Omental fat pad (tissue), 4 donors: ENCODE data around the gene UBE2I. TPM values are rescaled to one million over a fixed set of nuclear protein-coding genes. Genes with fewer than 3 reads are reported as not detected.

Experiments
- ATAC-seq: fragments of 150-250 bp; one replicate; pipeline ENCODE4 v1.9.1; 2016; ENCODE audit warnings: mild to moderate bottlenecking, moderate library complexity; ENCODE audit not compliant: low FRiP score
- DNase-seq: peaks from one replicate; pipeline ENCODE4 v3.0.0-alpha.2; 2019; ENCODE audit warnings: low spot score
- total RNA-seq, 4 donors: library from RNA; depleted of rRNA; stranded (reverse); fragments of >200 nt; gene quantifications; one replicate each; pipeline ENCODE4 v1.1.0, GENCODE V29; 2016
- TF ChIP-seq, protein P1 (sequence below), 3 donors: fragments of 450-650 bp; IDR thresholded peaks; one replicate each; pipeline ENCODE4 v1.5.1; 2016 to 2017; ENCODE audit warnings: antibody characterized with exemption in 3 of 3, mild to moderate bottlenecking in 3 of 3, moderate library complexity in 2 of 3

UBE2I gene
- total RNA-seq, 4 donors from 2014 or later: 50.9 to 94.9 (median 72.5) TPM

DNA sequence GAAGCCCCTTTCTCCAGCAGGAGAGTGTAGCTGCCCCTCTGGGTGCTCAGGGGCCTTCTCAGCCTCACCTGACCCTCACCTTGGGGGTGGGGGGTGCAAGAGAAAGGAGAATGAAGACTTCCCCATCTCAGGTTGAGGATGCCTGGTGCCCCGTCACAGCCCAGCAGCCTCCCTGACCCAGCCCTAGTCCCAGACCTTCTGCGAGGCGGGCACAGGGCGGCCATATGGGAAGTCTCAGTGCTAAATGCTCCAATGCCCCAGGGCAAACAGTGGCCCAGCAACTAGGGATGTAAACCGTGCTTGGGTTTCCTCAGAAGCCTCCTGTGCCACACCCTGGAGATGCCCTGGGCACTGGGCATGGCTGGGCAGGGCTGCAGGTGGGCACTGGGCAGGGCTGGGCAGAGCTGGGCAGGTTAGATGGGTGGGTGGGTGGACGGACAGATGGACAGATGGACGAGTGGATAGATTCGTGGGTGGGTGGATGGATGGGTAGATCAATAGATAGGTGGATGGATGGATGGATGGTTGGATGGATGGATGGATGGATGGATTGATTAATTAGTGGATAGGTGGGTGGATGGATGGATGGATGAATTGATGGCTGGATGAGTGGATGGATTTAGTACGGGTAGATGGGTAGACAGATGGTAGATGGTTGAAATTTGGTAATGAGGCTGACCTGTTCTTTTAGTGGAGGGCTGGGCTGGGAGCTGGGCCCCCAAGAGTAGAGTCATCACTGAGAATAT lies 36.8 kb upstream of the UBE2I start:
- DNase-seq (no peak), ATAC-seq (no peak)
- TF ChIP-seq, protein P1, sequence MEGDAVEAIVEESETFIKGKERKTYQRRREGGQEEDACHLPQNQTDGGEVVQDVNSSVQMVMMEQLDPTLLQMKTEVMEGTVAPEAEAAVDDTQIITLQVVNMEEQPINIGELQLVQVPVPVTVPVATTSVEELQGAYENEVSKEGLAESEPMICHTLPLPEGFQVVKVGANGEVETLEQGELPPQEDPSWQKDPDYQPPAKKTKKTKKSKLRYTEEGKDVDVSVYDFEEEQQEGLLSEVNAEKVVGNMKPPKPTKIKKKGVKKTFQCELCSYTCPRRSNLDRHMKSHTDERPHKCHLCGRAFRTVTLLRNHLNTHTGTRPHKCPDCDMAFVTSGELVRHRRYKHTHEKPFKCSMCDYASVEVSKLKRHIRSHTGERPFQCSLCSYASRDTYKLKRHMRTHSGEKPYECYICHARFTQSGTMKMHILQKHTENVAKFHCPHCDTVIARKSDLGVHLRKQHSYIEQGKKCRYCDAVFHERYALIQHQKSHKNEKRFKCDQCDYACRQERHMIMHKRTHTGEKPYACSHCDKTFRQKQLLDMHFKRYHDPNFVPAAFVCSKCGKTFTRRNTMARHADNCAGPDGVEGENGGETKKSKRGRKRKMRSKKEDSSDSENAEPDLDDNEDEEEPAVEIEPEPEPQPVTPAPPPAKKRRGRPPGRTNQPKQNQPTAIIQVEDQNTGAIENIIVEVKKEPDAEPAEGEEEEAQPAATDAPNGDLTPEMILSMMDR (IDR thresholded peaks at IDR 0.05): no peak

DNA sequence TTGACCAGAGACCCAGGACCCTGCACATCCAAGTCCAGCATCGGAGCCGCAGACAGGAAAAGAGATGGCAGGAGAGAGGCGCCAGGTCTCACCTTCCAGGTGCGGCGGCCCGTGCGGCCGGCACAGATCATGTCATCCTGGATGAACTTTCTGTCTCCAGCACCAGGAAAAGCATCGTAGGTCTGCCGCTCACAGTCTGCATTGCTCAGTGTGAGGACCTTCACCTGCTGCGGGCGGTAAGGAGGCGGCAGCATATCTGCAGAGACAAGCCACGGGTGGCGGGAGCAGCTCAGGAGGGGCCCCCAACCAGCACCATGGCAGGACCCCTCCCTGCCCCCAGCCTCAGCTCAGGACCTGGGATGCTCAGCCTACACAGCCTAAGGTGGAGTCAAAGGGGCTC lies 35.6 kb upstream of the UBE2I start:
- ATAC-seq: no peak

DNA sequence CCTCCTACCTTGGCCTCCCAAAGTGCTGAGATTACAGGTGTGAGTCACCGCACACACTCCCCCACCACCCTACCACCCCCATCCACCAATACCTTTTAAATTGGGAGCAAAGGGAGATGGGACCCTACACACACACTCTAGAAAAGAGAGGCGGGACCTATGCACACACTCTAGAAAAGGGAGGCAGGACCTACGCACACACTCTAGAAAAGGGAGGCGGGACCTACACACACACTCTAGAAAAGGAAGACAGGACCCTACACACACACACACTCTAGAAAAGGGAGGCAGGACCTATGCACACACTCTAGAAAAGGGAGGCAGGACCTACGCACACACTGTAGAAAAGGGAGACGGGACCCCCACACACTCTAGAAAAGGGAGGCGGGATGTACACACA lies 34.7 kb upstream of the UBE2I start:
- no peak for ATAC-seq
- TF ChIP-seq, protein P1 (IDR thresholded peaks at IDR 0.05): no peak
- no peak for DNase-seq

More for the DNA sequence above, 35.6 kb upstream of the UBE2I start:
- TF ChIP-seq, protein P1 (IDR thresholded peaks at IDR 0.05): no peak
- DNase-seq: no peak

DNA sequence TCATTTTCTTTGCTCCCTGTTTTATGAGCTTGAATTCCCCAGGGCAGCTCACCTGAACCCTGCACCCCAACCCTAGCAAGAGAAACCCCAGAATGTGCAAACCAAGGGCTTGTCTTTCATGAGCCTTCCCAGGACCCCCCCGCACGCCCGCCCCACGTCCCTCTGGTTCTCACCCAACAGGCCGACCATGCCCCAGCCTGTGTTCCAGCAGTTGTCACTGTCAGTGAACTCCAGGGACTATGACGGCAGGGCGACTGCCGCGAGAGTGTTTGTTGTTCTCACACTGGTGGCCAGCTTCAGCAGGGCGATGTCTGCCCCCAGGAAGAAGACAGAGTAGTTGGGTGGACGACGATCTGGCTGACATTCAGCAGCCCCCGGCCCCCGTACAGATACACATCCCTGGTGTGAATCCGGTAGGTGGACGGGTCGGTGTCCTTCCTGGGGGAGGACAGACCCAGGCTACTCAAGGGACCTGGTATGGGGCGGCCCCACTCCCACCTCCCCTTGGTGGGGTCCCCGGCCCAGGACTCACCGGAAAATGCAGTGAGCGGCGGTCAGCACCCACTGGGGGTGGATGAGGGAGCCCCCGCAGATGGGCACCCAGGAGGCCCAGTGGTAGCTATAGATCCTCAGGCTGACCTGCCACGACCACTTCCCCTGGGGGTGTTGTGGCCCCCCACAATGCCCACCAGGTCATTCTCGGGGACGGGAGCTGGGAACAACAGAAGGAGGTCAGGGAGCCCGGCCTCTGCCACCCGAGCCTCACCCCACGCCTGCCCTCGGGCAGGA lies 33.5 kb upstream of the UBE2I start:
- TF ChIP-seq, protein P1 (IDR thresholded peaks at IDR 0.05): no peak
- ATAC-seq: no peak
- no peak for DNase-seq

- TF ChIP-seq, protein P1 (IDR thresholded peaks at IDR 0.05): no peak
- ATAC-seq (no peak), DNase-seq (no peak)
Measured at GRCh38 chr16:1276580-1276878, 32.9 kb upstream of the UBE2I start.

DNA sequence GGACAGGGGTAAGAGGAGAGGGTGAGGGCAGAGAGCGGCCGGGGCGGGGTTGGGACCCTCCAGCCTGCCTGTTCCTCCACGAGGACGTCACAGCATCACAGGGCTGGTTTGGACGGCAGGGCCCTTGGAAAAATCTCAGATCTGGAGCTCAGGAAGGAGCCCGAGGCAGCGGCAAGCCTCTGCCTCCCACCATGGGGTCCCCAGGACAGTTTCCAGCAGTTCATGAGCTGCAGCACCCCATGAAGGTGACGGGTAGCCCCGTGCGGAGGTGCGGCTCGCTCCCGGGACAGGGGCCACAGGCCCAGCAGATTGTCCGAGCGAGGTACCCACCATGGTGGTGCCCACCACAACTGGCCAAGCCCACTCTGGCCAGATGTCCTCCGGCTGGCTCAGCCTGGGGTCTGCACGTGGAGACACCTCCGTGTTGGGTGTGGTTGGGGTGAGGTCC lies 32.3 kb upstream of the UBE2I start:
- TF ChIP-seq, protein P1 (IDR thresholded peaks at IDR 0.05): no peak
- ATAC-seq (no peak), DNase-seq (no peak)
